Body of pancreas (tissue), 4 donors: ENCODE measurements around the gene DAND5. TPM values are rescaled to one million over a fixed set of nuclear protein-coding genes. Genes with fewer than 3 reads are reported as not detected.

Source experiments
- ATAC-seq: fragments of 150-250 bp; one replicate; pipeline ENCODE4 v1.9.1; 2016
- DNase-seq, 4 donors: peaks; one replicate each; pipeline ENCODE4 v3.0.0-alpha.2; 2019
- H3K27ac ChIP-seq, 4 donors: fragments of 200-600 bp; sonication (generic); 1 replicate in 3 of 4; 2 replicates in 1 of 4; pipeline versions ENCODE4 v1.5.1 to v1.6.1; 2016 to 2019; ENCODE audit warnings: mild to moderate bottlenecking in 1 of 4, mixed read lengths in 1 of 4, moderate library complexity in 1 of 4
- H3K27me3 ChIP-seq, 2 donors: fragments of 200-600 bp; sonication (generic); one replicate each; pipeline ENCODE4 v1.6.0; 2016; ENCODE audit warnings: mild to moderate bottlenecking in 1 of 2
- H3K36me3 ChIP-seq, 2 donors: fragments of 200-600 bp; sonication (generic); replicated peaks in 1 of 2; 2 replicates each; pipeline ENCODE4 v1.5.1; 2016; ENCODE audit warnings: low read depth in 2 of 2; ENCODE audit not compliant: insufficient read depth in 1 of 2
- H3K4me1 ChIP-seq: fragments of 200-600 bp; sonication (generic); one replicate; pipeline ENCODE4 v1.6.0; 2016
- H3K4me3 ChIP-seq, 2 donors: fragments of 200-600 bp; sonication (generic); 1 replicate in 1 of 2; 2 replicates in 1 of 2; pipeline ENCODE4 v1.5.1; 2016 to 2019
- H3K9me3 ChIP-seq, 3 donors: fragments of 200-600 bp; sonication (generic); 1 replicate in 2 of 3; 2 replicates in 1 of 3; pipeline ENCODE4 v1.5.1; 2016
- CTCF ChIP-seq, 7 experiments: fragments of 450-650 bp in 4 of 7; fragments of 200-600 bp in 3 of 7; sonication (generic) in 3 of 7; IDR thresholded peaks; one replicate each; pipeline ENCODE4 v1.5.1; 2016 to 2019; ENCODE audit warnings: antibody characterized with exemption in 7 of 7
- POLR2A ChIP-seq, 3 donors: fragments of 450-650 bp; IDR thresholded peaks; one replicate each; pipeline ENCODE4 v1.6.1; 2016; ENCODE audit warnings: antibody characterized with exemption in 3 of 3, mild to moderate bottlenecking in 2 of 3
- WGBS, 2 donors: methylation state at CpG; one replicate each; pipeline ENCODE4 v1.1.5; 2017; 5-methylcytosine and 5-hydroxymethylcytosine counted together
- intact Hi-C: fragments of 100-400 bp; cut with DNase I; formaldehyde crosslinking; loops from one replicate; pipeline ENCODE4 v1.15.1; 2023
- total RNA-seq, 2 donors: library from RNA; depleted of rRNA; stranded (reverse); fragments of >200 nt; gene quantifications; one replicate each; pipeline ENCODE4 v1.1.0, GENCODE V29; 2016

The DAND5 gene
- total RNA-seq, 2 donors from 2014 or later: not detected

- DNase-seq (no peak), ATAC-seq (no peak)
- WGBS, 2 donors: 74 to 82% methylated on average over 35 of the region's 35 CpGs
- intact Hi-C loops: no loop called here
- Histone ChIP-seq H3K36me3 (no peaks in the 10 kb centered on the region), H3K27me3 (no peaks in the 10 kb centered on the region), H3K9me3 (no peaks in the 10 kb centered on the region), H3K4me1 (peaks cover 14% of the 10 kb centered on the region), H3K27ac (peak overlapping the region in 1 of 4 donors; percentile 18), H3K4me3 (no peak overlapping the region)
- no peak for TF ChIP-seq POLR2A (IDR thresholded peaks at IDR 0.05)
- no peak for TF ChIP-seq CTCF (IDR thresholded peaks at IDR 0.05)
These were observed 44.9 kb downstream of the DAND5 start for GRCh38 chr19:13014101-13014920.

GRCh38 chr19:13014921-13015280 is 45.5 kb downstream of the DAND5 start:
- Histone ChIP-seq H3K4me3 (no peak overlapping the region), H3K27me3 (no peaks in the 10 kb centered on the region), H3K4me1 (peaks cover 8% of the 10 kb centered on the region), H3K36me3 (no peaks in the 10 kb centered on the region), H3K27ac (peak overlapping the region in 1 of 4 donors; percentile 18), H3K9me3 (no peaks in the 10 kb centered on the region)
- intact Hi-C loops: no loop called here
- 88 to 90% methylated on average over 4 of the region's 4 CpGs for WGBS, 2 donors
- no peak for ATAC-seq
- TF ChIP-seq POLR2A (IDR thresholded peaks at IDR 0.05) (no peak), CTCF (IDR thresholded peaks at IDR 0.05) (no peak)
- DNase-seq: no peak

- ATAC-seq: no peak
- H3K27ac ChIP-seq: no peak overlapping the region
- no peaks in the 10 kb centered on the region for H3K27me3 ChIP-seq
- intact Hi-C loops: no loop called here
- no peak for DNase-seq
- H3K4me3 ChIP-seq: no peak overlapping the region
- TF ChIP-seq POLR2A (IDR thresholded peaks at IDR 0.05): no peak
- TF ChIP-seq CTCF (IDR thresholded peaks at IDR 0.05): no peak
- WGBS, 2 donors: 82 to 87% methylated on average over 12 of the region's 12 CpGs
- no peaks in the 10 kb centered on the region for H3K9me3 ChIP-seq
- H3K4me1 ChIP-seq: peaks cover 8% of the 10 kb centered on the region
- H3K36me3 ChIP-seq: no peaks in the 10 kb centered on the region
These were observed 46.2 kb downstream of the DAND5 start for GRCh38 chr19:13015361-13016223.

GRCh38 chr19:13016245-13016627 is 46.9 kb downstream of the DAND5 start:
- H3K4me1 ChIP-seq: peaks cover 15% of the 10 kb centered on the region
- 78 to 82% methylated on average over 7 of the region's 7 CpGs for WGBS, 2 donors
- no peak for ATAC-seq
- no peaks in the 10 kb centered on the region for H3K36me3 ChIP-seq
- no peak overlapping the region for H3K27ac ChIP-seq
- no peak for DNase-seq
- no peak overlapping the region for H3K4me3 ChIP-seq
- TF ChIP-seq POLR2A (IDR thresholded peaks at IDR 0.05) (no peak), CTCF (IDR thresholded peaks at IDR 0.05) (no peak)
- intact Hi-C loops: no loop called here
- no peaks in the 10 kb centered on the region for H3K27me3 ChIP-seq
- H3K9me3 ChIP-seq: no peaks in the 10 kb centered on the region
